ENCODE data around the gene TEX51.

Gene TEX51

GRCh38 chr2:126878601-126879000, 20.1 kb upstream of the TEX51 start:
- DNase-seq (ENCODE audit: low spot score), result no peak

- no peak for DNase-seq (ENCODE audit: low spot score)
These were observed 19.1 kb upstream of the TEX51 start for GRCh38 chr2:126879348-126880298.

DNA sequence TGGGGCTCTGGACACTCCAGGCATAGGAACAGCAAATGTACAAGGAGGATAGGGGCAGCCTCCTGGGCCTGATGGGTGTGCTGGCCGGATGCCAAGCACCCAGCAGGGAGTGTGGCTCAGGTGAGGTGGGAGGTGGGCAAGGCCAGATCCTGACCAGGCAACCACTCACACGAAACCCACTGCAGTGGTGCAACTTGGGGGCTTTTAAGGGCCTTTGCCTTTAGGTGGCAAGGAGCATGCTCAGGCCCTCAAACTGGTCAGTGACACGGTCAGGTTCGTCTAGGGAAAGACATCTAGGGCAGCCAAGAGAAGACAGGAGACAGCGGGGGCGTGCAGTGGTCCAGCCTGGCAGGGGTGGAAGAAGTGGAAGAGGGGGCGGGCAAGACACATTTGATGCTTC, 18.4 kb upstream of the TEX51 start:
- DNase-seq (ENCODE audit: low spot score), result no peak

- DNase-seq (ENCODE audit: low spot score), result no peak
These were observed 17.9 kb upstream of the TEX51 start for GRCh38 chr2:126880817-126881216.

GRCh38 chr2:126881591-126881990, 17.1 kb upstream of the TEX51 start:
- no peak for DNase-seq (ENCODE audit: low spot score)

DNA sequence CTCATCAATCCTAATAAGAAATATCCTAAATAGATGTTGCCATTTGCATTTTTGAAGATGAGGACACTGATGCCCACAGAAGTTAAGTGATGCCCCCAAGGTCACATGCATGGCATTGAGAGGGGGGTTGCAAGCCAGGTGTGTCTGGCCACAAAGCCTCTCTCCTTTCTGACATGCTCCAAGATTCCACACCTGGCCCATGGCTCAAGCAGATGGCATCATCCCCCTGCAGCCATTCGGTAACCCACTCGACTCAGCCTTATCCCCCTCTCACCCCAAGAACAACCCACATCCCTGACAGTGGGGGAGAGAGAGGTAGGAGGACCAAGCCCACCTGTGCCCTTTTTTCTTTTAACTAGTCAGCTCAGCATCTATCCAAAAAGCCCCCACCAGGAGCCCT, 16.5 kb upstream of the TEX51 start:
- DNase-seq (ENCODE audit: low spot score), result no peak

DNA sequence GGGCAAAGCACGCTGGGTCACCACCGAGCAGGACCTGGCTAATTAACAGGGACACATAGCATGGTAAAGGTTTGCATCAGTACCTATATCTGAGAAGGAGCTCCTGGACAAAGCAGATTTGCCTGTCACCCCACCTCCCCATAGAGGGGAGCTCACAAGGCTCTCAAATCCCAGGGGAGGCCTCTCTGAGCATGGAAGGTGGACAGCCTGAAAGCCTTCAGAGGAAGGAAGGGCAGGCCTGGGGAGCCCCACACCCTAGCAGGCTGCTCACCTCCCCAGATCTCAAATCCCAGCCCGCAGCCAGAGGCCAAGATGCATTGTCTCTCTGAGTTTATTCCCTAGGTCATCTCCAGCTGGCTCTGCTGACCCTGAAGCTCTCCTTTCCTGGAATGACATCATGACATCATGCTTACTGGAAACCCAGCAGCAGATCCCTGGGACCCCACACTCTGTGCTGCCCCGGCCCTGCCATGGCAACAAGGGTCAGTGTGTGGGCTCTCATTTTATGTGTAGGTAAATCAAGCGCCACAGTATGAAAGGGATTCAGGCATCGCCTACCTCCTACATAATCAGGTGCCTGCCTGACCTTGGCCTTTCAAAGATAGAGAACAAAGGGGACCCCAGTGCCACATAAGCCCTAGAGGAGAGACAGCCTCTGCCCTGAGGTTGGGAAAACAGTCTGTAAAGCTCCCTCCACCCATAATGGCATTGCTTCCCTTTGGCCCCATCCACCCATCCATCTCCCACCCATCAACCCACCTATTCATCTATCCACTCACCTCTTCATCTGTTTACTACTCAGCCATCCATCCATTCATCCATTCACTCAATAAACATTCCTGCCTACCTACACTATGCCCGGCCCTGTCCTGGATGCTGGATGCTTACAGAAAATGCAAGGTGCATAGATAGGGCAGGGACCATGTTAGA, 15.7 kb upstream of the TEX51 start:
- no peak for DNase-seq (ENCODE audit: low spot score)

DNA sequence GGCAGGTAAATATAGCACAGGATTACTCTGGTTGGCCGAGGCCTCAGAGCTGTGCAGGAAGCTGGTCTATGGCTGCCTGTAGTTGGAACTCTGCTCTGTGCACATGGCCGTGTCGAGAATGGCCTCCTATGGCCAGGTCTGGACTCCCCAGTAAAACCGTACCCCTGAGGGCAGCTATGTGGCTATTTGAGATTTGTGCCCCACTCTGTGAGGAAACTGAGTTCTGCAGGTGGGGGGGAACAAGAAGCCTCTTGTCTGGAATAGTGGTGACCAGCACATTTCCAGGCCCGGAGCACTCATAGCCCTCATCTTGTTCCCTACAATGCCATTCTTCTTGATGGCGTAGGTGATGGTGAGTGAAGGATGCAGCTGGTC, 15.0 kb upstream of the TEX51 start:
- no peak for DNase-seq (ENCODE audit: low spot score)

DNA sequence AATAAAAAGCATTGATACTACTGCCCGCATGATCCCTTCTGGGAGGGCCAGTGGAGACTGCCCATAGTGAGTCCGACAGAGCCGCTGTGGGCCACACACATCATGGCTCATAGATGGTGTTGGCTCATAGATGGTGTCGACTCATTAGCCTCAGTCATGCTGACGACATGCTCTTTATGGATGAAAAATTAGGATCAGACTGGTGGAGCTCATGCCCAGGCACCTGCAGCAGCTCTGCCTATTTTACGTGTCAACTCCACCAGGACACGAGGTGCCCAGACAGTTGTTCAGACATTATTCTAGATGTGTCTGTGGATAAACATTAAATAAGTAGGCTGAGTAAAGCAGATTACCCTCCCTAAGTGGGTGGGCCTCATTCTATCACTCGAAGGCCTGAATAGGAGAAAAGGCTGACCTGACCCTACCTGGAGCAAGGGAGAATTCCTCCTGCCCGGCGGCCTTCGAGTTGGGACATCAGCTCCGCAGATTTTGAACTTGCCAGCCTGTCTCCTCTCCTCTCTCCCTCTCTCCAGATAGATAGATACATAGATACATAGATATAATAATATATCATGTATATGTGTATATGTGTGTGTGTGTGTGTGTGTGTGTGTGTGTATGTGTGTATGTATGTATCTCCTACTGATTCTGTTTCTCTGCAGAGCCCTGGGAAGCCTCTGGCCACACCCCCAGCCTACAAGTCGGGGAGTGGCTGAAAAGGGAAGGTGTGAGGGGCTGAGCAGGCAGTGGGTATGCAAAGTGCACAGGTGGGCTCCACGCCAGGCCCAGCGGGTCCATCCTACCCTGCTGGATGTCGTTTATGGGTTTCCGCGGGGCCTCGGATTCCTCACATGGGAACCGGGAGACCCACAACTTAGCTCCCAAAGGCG, 13.6 kb upstream of the TEX51 start:
- DNase-seq (ENCODE audit: low spot score), result no peak

DNA sequence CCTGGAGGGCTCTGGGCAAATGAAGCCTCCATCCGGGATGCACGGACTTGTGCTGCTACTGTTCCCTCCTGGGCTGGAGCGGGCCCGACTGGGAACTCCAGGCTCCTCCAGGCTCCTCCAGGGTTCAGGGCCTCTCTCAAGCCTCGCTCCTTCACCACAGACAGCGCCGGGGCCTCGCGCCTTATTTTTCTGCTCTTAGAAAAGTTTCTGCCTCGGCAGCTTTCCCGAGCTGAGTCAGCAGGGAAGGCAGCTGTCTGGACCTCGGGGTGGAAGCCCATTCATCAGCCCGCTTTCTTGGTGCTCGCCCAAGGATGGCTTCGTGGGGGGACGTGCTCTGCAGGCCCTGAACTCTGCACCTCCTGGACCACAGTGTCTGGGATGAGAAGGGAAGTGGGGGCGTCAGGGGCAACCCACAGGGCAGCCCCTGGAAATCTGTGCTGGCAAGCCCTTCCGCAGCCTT, 12.9 kb upstream of the TEX51 start:
- DNase-seq (ENCODE audit: low spot score), result peak; percentile 59

- peak; percentile 88 for DNase-seq (ENCODE audit: low spot score)
These were observed 12.3 kb upstream of the TEX51 start for GRCh38 chr2:126886211-126886915.

- DNase-seq (ENCODE audit: low spot score), result no peak
These were observed 11.8 kb upstream of the TEX51 start for GRCh38 chr2:126886916-126887280.

DNA sequence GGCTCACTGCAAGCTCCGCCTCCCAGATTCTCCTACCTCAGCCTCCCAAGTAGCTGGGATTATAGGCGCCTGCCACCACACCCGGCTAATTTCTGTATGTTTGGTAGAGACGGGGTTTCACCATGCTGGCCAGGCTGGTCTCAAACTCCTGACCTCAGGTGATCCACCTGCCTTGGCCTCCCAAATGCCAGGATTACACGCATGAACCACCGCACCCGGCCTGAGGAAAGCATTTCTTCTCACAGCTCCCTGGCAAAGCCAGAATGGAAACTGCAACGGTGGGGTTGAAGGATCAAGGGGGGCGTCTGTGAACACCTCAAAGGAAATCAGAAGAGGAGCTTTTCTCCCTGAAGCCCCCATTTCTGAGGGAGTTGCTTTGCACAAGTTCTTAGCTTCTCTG, 11.2 kb upstream of the TEX51 start:
- no peak for DNase-seq (ENCODE audit: low spot score)

GRCh38 chr2:126888046-126888445, 10.6 kb upstream of the TEX51 start:
- no peak for DNase-seq (ENCODE audit: low spot score)

GRCh38 chr2:126889071-126889470, 9.6 kb upstream of the TEX51 start:
- no peak for DNase-seq (ENCODE audit: low spot score)

GRCh38 chr2:126889496-126890135, 9.1 kb upstream of the TEX51 start:
- no peak for DNase-seq (ENCODE audit: low spot score)

DNA sequence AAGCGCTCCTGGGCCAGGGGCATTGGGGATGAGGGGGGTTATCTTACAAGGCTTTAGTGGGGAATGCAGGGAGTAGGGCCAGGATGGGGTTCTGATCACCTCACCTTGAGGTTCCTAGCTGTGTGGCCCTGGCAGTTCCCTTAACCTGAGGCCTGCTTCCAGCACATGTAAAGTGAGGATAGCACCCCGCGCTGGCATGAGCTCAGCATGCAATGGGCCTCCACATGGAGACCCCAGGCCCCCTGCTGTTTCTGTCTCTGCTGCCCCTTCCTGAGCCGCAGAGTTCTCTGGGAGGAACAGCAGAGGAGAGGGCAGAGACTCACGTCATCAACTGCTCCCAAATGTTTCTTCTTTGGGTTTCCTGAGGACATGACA, 8.6 kb upstream of the TEX51 start:
- DNase-seq (ENCODE audit: low spot score), result no peak

DNA sequence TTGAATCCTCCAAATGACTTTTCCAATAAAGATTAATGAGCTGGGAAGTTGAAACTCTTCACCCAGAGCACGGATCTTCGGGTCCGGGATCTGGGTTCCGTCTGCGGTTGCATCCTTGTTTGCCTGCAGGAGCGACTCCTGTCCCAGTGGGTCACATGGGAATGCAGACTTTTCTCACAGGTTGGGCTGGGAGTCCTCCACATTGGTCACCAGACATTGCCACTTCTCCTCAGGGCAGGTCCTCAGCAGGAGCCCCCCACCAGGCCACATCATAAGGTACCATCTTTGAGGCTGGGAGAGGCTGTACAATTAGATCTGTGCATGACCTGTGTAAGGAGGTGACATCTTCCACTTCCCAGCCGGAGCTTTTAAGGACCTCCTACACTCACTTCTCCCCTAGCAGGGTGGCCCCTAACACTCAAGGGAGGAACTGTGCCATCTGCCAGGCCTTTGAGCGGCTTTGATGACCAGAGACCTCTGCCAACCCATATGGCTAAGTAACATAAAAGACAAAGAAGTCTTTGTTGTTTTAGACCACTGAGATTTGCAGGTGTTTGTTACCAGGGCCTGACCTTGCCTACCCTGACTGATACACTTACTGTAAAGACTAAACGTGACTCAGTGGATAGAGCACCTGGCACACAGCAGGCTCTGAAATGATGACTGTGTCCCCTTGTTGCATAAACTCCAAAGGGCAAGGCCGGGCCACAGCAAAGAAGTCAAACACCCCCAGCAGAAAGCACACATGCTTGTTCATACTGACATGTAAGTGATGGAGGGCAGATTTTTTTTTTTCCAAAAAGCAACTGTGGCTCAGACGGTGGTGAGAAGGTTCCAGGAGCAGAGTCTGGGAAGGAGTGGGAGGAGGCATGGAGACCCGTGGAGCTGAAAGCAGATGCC, 7.9 kb upstream of the TEX51 start:
- DNase-seq (ENCODE audit: low spot score), result no peak

DNA sequence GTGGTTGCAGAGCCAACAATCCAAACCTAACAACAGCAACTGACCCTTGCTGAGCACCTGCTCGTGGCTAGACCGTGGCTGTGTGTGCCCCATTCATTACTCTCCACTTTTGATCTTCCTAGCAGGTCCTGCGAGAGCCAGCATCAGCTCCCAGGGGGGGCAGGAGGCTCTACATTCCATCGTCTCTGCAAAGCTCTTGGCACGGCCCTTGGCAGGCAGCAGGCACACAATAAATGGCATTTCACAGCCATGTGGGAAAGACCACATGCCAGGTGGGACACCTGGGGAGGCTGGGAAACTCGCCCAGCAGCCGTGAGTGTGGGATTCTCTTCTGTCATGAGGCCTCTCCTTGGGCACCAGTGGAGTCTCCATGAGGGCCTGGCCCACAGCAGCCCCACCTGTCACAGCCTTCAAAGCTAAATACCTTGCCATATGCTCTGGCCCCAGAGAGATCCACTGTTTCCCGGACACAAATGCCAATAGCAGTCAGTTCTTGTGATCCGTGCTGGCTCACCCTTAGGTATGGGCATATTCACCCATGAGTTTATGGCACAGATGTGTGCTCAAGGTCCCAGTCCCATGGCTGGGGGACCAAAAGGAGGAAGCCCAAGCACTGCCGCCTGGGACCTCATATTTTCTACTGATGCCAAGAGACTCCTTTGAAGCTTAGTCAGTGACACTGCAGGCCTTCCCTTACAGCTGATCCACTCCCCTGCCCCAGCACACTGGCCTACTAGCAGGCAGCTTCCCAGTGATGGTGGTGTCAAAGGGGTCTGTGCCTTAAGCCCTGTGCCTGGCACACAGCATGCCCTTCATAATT, 6.8 kb upstream of the TEX51 start:
- DNase-seq (ENCODE audit: low spot score), result no peak
